Ishikawa (cell line): ENCODE results near the gene DLEC1.

Source experiments
- CREB1 ChIP-seq: IDR thresholded peaks from 2 replicates; pipeline ENCODE4 v1.6.1; 2012; ENCODE audit warnings: low read depth
- FOXM1 ChIP-seq: IDR thresholded peaks from 2 replicates; pipeline ENCODE4 v1.6.1; 2012; ENCODE audit warnings: low read depth, borderline replicate concordance
- NFIC ChIP-seq: IDR thresholded peaks from 2 replicates; pipeline ENCODE4 v1.6.1; 2012
- RAD21 ChIP-seq: IDR thresholded peaks from 2 replicates; pipeline ENCODE4 v1.6.1; 2012; ENCODE audit warnings: low read depth
- TAF1 ChIP-seq: IDR thresholded peaks from 2 replicates; pipeline ENCODE4 v1.6.1; 2012; ENCODE audit warnings: low read depth, mild to moderate bottlenecking
- TEAD4 ChIP-seq: IDR thresholded peaks from 2 replicates; pipeline ENCODE4 v1.6.1; 2012
- TF ChIP-seq, protein P1 (sequence below): IDR thresholded peaks from 2 replicates; pipeline ENCODE4 v1.6.1; 2012; ENCODE audit warnings: low read depth, mild to moderate bottlenecking
- TF ChIP-seq, protein P2 (sequence below): IDR thresholded peaks from 2 replicates; pipeline ENCODE4 v1.6.1; 2012

DNA sequence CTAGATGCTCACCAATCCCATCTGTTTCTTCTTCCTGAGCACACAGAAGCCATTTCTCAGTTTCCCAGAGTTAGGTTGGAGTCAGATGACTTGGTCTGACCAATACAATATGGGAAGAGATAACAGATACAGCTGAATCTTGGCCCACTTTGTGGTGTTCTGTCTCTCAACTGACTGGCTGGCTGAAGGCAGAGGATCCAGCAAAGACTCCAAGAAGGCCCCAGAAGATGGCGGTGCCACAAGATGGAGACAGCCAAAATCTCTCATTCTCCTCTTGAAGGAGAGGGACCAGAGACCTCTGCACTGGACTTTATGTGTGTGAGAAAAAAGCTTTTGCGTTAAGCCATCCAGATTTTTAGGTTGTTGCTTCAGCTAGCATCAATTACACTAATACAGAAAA is 118.1 kb downstream of the DLEC1 start:
- no peak for TF ChIP-seq FOXM1
- TF ChIP-seq TAF1 = no peak
- TF ChIP-seq CREB1 = no peak
- no peak for TF ChIP-seq NFIC
- TF ChIP-seq, protein P1, sequence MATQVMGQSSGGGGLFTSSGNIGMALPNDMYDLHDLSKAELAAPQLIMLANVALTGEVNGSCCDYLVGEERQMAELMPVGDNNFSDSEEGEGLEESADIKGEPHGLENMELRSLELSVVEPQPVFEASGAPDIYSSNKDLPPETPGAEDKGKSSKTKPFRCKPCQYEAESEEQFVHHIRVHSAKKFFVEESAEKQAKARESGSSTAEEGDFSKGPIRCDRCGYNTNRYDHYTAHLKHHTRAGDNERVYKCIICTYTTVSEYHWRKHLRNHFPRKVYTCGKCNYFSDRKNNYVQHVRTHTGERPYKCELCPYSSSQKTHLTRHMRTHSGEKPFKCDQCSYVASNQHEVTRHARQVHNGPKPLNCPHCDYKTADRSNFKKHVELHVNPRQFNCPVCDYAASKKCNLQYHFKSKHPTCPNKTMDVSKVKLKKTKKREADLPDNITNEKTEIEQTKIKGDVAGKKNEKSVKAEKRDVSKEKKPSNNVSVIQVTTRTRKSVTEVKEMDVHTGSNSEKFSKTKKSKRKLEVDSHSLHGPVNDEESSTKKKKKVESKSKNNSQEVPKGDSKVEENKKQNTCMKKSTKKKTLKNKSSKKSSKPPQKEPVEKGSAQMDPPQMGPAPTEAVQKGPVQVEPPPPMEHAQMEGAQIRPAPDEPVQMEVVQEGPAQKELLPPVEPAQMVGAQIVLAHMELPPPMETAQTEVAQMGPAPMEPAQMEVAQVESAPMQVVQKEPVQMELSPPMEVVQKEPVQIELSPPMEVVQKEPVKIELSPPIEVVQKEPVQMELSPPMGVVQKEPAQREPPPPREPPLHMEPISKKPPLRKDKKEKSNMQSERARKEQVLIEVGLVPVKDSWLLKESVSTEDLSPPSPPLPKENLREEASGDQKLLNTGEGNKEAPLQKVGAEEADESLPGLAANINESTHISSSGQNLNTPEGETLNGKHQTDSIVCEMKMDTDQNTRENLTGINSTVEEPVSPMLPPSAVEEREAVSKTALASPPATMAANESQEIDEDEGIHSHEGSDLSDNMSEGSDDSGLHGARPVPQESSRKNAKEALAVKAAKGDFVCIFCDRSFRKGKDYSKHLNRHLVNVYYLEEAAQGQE = no peak
- TF ChIP-seq RAD21 = no peak
- TF ChIP-seq TEAD4 = no peak
- TF ChIP-seq, protein P2, sequence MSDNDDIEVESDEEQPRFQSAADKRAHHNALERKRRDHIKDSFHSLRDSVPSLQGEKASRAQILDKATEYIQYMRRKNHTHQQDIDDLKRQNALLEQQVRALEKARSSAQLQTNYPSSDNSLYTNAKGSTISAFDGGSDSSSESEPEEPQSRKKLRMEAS = no peak
